Progenitor cell of endocrine pancreas (in vitro differentiated cells): ENCODE results near the gene S100A2. TPM values are rescaled to one million over a fixed set of nuclear protein-coding genes. Genes with fewer than 3 reads are reported as not detected.

Experiments
- DNase-seq: peaks from one replicate; pipeline ENCODE4 v3.0.0; 2021; ENCODE audit warnings: low spot score; ENCODE audit not compliant: unreplicated experiment
- H3K27ac Mint-ChIP-seq: 2 replicates; pipeline ENCODE4 v1.8.0; 2021; ENCODE audit warnings: mild to moderate bottlenecking, moderate library complexity, mixed read lengths
- H3K27me3 Mint-ChIP-seq: 2 replicates; pipeline ENCODE4 v1.8.0; 2021; ENCODE audit warnings: mixed read lengths
- H3K36me3 Mint-ChIP-seq: 2 replicates; pipeline ENCODE4 v1.8.0; 2022; ENCODE audit warnings: mixed read lengths; ENCODE audit not compliant: insufficient read depth
- H3K4me1 Mint-ChIP-seq: 2 replicates; pipeline ENCODE4 v1.8.0; 2021; ENCODE audit warnings: low read depth, mixed read lengths
- H3K4me3 Mint-ChIP-seq: 2 replicates; pipeline ENCODE4 v1.8.0; 2021; ENCODE audit warnings: low read depth, mild to moderate bottlenecking, moderate library complexity, mixed read lengths
- H3K9me3 Mint-ChIP-seq: 2 replicates; pipeline ENCODE4 v1.8.0; 2021; ENCODE audit warnings: low read depth, mixed read lengths
- CTCF ChIP-seq: fragments of 200-600 bp; sonication (generic); IDR thresholded peaks from one replicate; pipeline ENCODE4 v1.5.0; 2021; ENCODE audit warnings: antibody characterized with exemption, mild to moderate bottlenecking; ENCODE audit not compliant: unreplicated experiment
- long read RNA-seq: library from polyadenylated mRNA; unstranded; transcript quantifications from one replicate; pipeline ENCODE4 v2.0.0, GENCODE V29; 2020
- total RNA-seq: library from RNA; stranded (reverse); gene quantifications from 2 replicates; pipeline ENCODE4 v1.2.1, GENCODE V29; 2021

Gene S100A2
- total RNA-seq, result 0.36 and 1.6 TPM in 2 replicates
- long read RNA-seq, result 0 reads

DNA sequence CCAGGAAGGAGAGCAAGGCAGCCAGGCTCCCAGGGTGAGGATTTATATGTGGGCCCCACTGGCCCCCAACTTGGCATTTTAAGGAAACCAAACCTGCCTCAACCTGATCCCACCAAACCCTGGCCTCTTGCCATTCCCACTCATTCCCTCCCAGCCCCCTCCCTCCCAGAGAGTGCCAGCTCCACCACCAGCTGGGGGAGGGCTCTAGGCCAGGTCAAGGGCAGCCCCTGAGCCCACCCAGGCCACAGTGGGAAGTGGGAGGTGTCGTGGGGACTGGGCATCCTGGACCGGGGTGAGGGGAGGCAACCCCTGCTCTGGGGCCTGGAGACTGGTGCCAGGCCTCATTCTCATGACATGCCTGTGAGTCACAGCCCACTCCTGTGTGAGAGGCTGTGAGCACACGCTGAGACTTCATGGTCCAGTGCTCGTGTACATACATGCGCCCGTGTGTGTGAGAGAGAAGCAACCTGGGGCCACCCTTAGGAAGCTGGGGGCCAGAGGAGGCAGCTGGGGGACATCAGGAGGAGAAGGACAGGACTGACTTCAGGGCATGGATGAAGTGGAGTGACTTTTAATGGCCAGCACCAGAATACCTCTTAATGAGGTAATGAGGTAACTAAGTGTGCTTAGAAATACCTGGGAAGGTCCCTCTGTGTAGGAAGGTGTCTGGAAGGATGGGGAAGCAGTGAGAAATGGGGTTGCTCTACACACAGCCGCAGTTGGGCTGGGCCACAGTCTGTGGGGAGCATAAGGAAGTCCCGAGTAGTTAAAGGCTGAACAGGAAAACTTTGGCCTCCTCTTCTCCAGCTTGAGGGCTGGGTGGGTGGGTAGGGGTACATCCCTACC, at the start of gene S100A2:
TSS of gene S100A2 (minus strand) at position 316 of the 846 bp plus-strand sequence. CDS start 1,967 bp downstream, outside the sequence.
- H3K4me3 Mint-ChIP-seq, result peak within 1 kb of the TSS; percentile 41
- TF ChIP-seq CTCF, result no peak
- H3K9me3 Mint-ChIP-seq, result no peaks in the 10 kb centered on the region
- peaks cover 30% of the 10 kb centered on the region for H3K4me1 Mint-ChIP-seq
- peak within 1 kb of the TSS; percentile 97 for H3K27ac Mint-ChIP-seq
- no peak for DNase-seq
- H3K36me3 Mint-ChIP-seq, result no peaks in the 10 kb centered on the region
- no peaks in the 10 kb centered on the region for H3K27me3 Mint-ChIP-seq

DNA sequence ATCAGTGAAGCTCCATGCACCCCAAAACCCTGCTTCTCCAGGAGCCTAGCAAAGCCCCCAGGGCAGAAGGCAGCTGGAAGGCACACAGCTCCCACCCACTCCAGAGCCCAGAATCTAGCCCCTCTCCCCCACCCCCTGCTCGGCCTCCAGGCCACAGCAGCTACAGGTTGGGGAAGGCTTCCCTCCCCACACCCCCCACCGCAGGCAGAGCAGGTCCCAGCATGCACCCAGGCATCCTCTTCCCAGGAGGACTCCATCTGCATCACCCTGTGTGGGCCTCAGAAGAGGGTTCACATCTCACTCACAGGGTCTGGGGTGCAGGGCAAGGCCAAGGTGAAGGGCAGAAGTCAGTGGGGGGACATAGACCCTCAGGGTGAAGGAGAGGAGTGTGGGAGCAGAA, 49.8 kb upstream of the S100A2 start:
- peaks cover 5% of the 10 kb centered on the region for H3K36me3 Mint-ChIP-seq
- no peaks in the 10 kb centered on the region for H3K9me3 Mint-ChIP-seq
- TF ChIP-seq CTCF, result no peak
- no peaks in the 10 kb centered on the region for H3K27me3 Mint-ChIP-seq
- no peak for DNase-seq
- H3K4me1 Mint-ChIP-seq, result peaks cover 24% of the 10 kb centered on the region
- no peak overlapping the region for H3K27ac Mint-ChIP-seq
- no peak overlapping the region for H3K4me3 Mint-ChIP-seq

DNA sequence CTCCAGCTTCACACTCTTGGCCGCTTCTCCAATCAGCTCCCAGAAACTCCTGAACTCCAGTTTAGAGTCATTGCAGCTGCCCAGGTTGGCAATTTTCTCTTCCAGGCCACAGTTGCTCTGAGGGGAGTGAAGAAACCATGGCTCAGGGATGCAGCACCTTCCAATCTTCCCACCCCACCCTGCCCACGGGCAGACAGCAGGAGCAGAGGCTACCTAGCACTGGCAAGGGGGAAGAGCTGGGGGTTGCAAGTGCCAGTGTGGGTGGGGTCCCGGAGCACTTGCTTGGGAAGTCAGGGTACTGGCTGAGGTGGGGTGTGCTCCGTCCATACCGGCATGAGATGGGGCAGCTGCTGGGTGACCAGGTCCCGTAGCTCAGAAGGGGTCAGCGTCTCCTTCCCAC, 49.3 kb upstream of the S100A2 start:
- no peaks in the 10 kb centered on the region for H3K27me3 Mint-ChIP-seq
- no peak overlapping the region for H3K27ac Mint-ChIP-seq
- H3K36me3 Mint-ChIP-seq, result peaks cover 5% of the 10 kb centered on the region
- H3K4me3 Mint-ChIP-seq, result no peak overlapping the region
- peaks cover 25% of the 10 kb centered on the region for H3K4me1 Mint-ChIP-seq
- no peak for TF ChIP-seq CTCF
- DNase-seq, result no peak
- H3K9me3 Mint-ChIP-seq, result no peaks in the 10 kb centered on the region

DNA sequence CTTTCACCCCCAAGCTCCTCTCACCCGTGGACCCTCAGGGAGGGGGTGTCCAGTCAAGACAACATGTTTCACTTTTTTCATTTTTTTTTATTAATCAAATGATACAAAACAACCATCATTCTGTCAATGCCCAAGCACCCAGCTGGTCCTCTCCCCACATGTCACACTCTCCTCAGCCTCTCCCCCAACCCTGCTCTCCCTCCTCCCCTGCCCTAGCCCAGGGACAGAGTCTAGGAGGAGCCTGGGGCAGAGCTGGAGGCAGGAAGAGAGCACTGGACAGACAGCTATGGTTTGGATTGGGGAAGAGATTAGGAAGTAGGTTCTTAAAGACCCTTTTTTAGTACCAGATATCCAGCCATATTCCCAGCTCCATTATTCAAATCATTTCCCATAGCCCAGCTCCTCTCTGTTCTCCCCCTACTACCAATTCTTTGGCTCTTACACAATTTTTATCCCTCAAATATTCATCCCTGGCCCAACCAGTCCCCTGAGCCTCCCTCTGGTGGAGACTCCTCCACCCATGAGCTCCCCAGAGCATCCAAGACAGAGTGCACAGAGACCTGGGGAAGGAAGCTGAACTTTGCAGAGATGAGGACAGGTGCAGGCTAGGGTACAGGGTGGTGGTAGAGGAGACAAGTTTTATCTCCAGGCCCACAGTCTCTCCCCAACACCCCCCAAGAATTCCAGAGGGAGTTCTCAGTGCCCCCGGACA, 48.7 kb upstream of the S100A2 start:
- no peak for DNase-seq
- Mint-ChIP-seq H3K36me3 (peaks cover 2% of the 10 kb centered on the region), H3K27me3 (no peaks in the 10 kb centered on the region), H3K4me1 (peaks cover 29% of the 10 kb centered on the region), H3K4me3 (no peak overlapping the region), H3K27ac (no peak overlapping the region), H3K9me3 (no peaks in the 10 kb centered on the region)
- TF ChIP-seq CTCF, result no peak

- DNase-seq, result no peak
- Mint-ChIP-seq H3K36me3 (peaks cover 2% of the 10 kb centered on the region), H3K4me1 (peaks cover 38% of the 10 kb centered on the region), H3K4me3 (peak overlapping the region; percentile 84), H3K9me3 (no peaks in the 10 kb centered on the region), H3K27ac (peak overlapping the region; percentile 45), H3K27me3 (no peaks in the 10 kb centered on the region)
- TF ChIP-seq CTCF, result no peak
Observed at GRCh38 chr1:153613406-153613805, 47.8 kb upstream of the S100A2 start.
